SJSA1 (cell line): ENCODE results near the gene KIAA1549. TPM values are rescaled to one million over a fixed set of nuclear protein-coding genes. Genes with fewer than 3 reads are reported as not detected.
"Not testable (repeated sequence)": the region's sequence is repeated elsewhere in the genome, so short reads cannot be mapped to it uniquely, and the experiment has no call there.

Experiments
- DNase-seq, 2 experiments: peaks; one replicate each; pipeline ENCODE4 v3.0.0-alpha.2; 2015 to 2020; ENCODE audit warnings: low spot score in 2 of 2, low read depth in 1 of 2
- H3K27ac ChIP-seq: fragments of 250-450 bp; sonication (Bioruptor Pico); 2 replicates; pipeline ENCODE4 v1.5.1; 2020; ENCODE audit warnings: mild to moderate bottlenecking, moderate library complexity
- H3K27me3 ChIP-seq: fragments of 250-450 bp; sonication (Bioruptor Pico); replicated peaks from 2 replicates; pipeline ENCODE4 v1.5.1; 2020; ENCODE audit warnings: mild to moderate bottlenecking, moderate library complexity
- H3K36me3 ChIP-seq: fragments of 250-450 bp; sonication (Bioruptor Pico); 2 replicates; pipeline ENCODE4 v1.5.1; 2020; ENCODE audit warnings: mild to moderate bottlenecking
- H3K4me1 ChIP-seq: fragments of 250-450 bp; sonication (Bioruptor Pico); replicated peaks from 2 replicates; pipeline ENCODE4 v1.6.1; 2021; ENCODE audit warnings: mild to moderate bottlenecking
- H3K4me3 ChIP-seq: fragments of 250-450 bp; sonication (Bioruptor Pico); 2 replicates; pipeline ENCODE4 v1.5.1; 2020; ENCODE audit warnings: mild to moderate bottlenecking
- H3K9me3 ChIP-seq: fragments of 250-450 bp; sonication (Bioruptor Pico); replicated peaks from 2 replicates; pipeline ENCODE4 v1.5.1; 2020; ENCODE audit warnings: mild to moderate bottlenecking
- total RNA-seq: library from RNA; depleted of rRNA; stranded (reverse); fragments of >200 nt; shearing (Covaris generic); gene quantifications from 2 replicates; pipeline ENCODE4 v1.2.3, GENCODE V29; 2014

Gene KIAA1549
- total RNA-seq, 1 experiment from 2014 or later: 0.95 TPM

- Histone ChIP-seq H3K27me3 (no peaks in the 10 kb centered on the region), H3K9me3 (no peaks in the 10 kb centered on the region), H3K36me3 (no peaks in the 10 kb centered on the region), H3K27ac (no peak overlapping the region), H3K4me3 (no peak overlapping the region), H3K4me1 (no peaks in the 10 kb centered on the region)
- DNase-seq: no peak
These were observed 36.0 kb downstream of the KIAA1549 start for GRCh38 chr7:138945154-138945553.

GRCh38 chr7:138944592-138944991, 36.6 kb downstream of the KIAA1549 start:
- no peak for DNase-seq
- Histone ChIP-seq H3K27ac (no peak overlapping the region), H3K4me3 (no peak overlapping the region), H3K4me1 (no peaks in the 10 kb centered on the region), H3K36me3 (no peaks in the 10 kb centered on the region), H3K27me3 (no peaks in the 10 kb centered on the region), H3K9me3 (no peaks in the 10 kb centered on the region)

GRCh38 chr7:138943061-138943460, 38.1 kb downstream of the KIAA1549 start:
- H3K4me1 ChIP-seq: no peaks in the 10 kb centered on the region

GRCh38 chr7:138941545-138941944, 39.6 kb downstream of the KIAA1549 start:
- H3K27ac ChIP-seq: no peak overlapping the region
- H3K4me1 ChIP-seq: no peaks in the 10 kb centered on the region
- no peak for DNase-seq
- H3K27me3 ChIP-seq: no peaks in the 10 kb centered on the region
- H3K36me3 ChIP-seq: no peaks in the 10 kb centered on the region
- H3K9me3 ChIP-seq: no peaks in the 10 kb centered on the region
- no peak overlapping the region for H3K4me3 ChIP-seq

More at GRCh38 chr7:138943061-138943460, 38.1 kb downstream of the KIAA1549 start:
- no peaks in the 10 kb centered on the region for H3K9me3 ChIP-seq
- no peak overlapping the region for H3K27ac ChIP-seq
- H3K4me3 ChIP-seq: no peak overlapping the region
- H3K36me3 ChIP-seq: no peaks in the 10 kb centered on the region
- no peak for DNase-seq
- no peaks in the 10 kb centered on the region for H3K27me3 ChIP-seq

- H3K27ac ChIP-seq, H3K27me3 ChIP-seq, H3K4me3 ChIP-seq, H3K36me3 ChIP-seq, H3K4me1 ChIP-seq, DNase-seq, H3K9me3 ChIP-seq: not testable (repeated sequence)
These were observed 40.6 kb downstream of the KIAA1549 start for GRCh38 chr7:138940602-138941001.

GRCh38 chr7:138937484-138937883, 43.7 kb downstream of the KIAA1549 start:
- DNase-seq: no peak
- Histone ChIP-seq H3K9me3 (no peaks in the 10 kb centered on the region), H3K27me3 (no peaks in the 10 kb centered on the region), H3K4me3 (no peak overlapping the region), H3K4me1 (peaks cover 21% of the 10 kb centered on the region), H3K36me3 (no peaks in the 10 kb centered on the region), H3K27ac (no peak overlapping the region)

GRCh38 chr7:138935465-138936011, 45.7 kb downstream of the KIAA1549 start:
- Histone ChIP-seq H3K27ac (peak overlapping the region; percentile 79), H3K9me3 (no peaks in the 10 kb centered on the region)
- peak; percentile 82 to 85 for DNase-seq

GRCh38 chr7:138934861-138935260, 46.3 kb downstream of the KIAA1549 start:
- Histone ChIP-seq H3K27me3 (no peaks in the 10 kb centered on the region), H3K4me3 (no peak overlapping the region), H3K36me3 (no peaks in the 10 kb centered on the region), H3K9me3 (no peaks in the 10 kb centered on the region), H3K4me1 (peaks cover 21% of the 10 kb centered on the region), H3K27ac (peak overlapping the region; percentile 79)
- DNase-seq: peak in 1 of 2 experiments; percentile 58

More at GRCh38 chr7:138935465-138936011, 45.7 kb downstream of the KIAA1549 start:
- no peak overlapping the region for H3K4me3 ChIP-seq
- H3K36me3 ChIP-seq: no peaks in the 10 kb centered on the region
- H3K4me1 ChIP-seq: peaks cover 21% of the 10 kb centered on the region
- no peaks in the 10 kb centered on the region for H3K27me3 ChIP-seq

- no peaks in the 10 kb centered on the region for H3K9me3 ChIP-seq
- no peak for DNase-seq
- H3K36me3 ChIP-seq: no peaks in the 10 kb centered on the region
- peak overlapping the region; percentile 79 for H3K27ac ChIP-seq
- H3K4me1 ChIP-seq: peaks cover 21% of the 10 kb centered on the region
- H3K4me3 ChIP-seq: no peak overlapping the region
- no peaks in the 10 kb centered on the region for H3K27me3 ChIP-seq
These were observed 46.8 kb downstream of the KIAA1549 start for GRCh38 chr7:138934367-138934766.

GRCh38 chr7:138932870-138933269, 48.3 kb downstream of the KIAA1549 start:
- no peaks in the 10 kb centered on the region for H3K36me3 ChIP-seq
- no peak overlapping the region for H3K4me3 ChIP-seq
- no peak for DNase-seq
- H3K4me1 ChIP-seq: peaks cover 21% of the 10 kb centered on the region
- no peaks in the 10 kb centered on the region for H3K9me3 ChIP-seq
- H3K27me3 ChIP-seq: no peaks in the 10 kb centered on the region
- H3K27ac ChIP-seq: no peak overlapping the region

- Histone ChIP-seq H3K36me3 (no peaks in the 10 kb centered on the region), H3K4me1 (peaks cover 21% of the 10 kb centered on the region), H3K27me3 (no peaks in the 10 kb centered on the region), H3K27ac (no peak overlapping the region), H3K4me3 (no peak overlapping the region), H3K9me3 (no peaks in the 10 kb centered on the region)
- no peak for DNase-seq
These were observed 48.8 kb downstream of the KIAA1549 start for GRCh38 chr7:138932427-138932826.

GRCh38 chr7:138929969-138930368, 51.2 kb downstream of the KIAA1549 start:
- H3K9me3 ChIP-seq: no peaks in the 10 kb centered on the region
- no peak for DNase-seq
- no peak overlapping the region for H3K27ac ChIP-seq
- H3K4me1 ChIP-seq: peaks cover 12% of the 10 kb centered on the region
- no peaks in the 10 kb centered on the region for H3K27me3 ChIP-seq
- H3K36me3 ChIP-seq: no peaks in the 10 kb centered on the region
- H3K4me3 ChIP-seq: no peak overlapping the region

- H3K4me3 ChIP-seq: no peak overlapping the region
- no peaks in the 10 kb centered on the region for H3K9me3 ChIP-seq
- H3K27ac ChIP-seq: no peak overlapping the region
- peaks cover 6% of the 10 kb centered on the region; the same call in 1 of the 2 replicates for H3K4me1 ChIP-seq
- DNase-seq: no peak
- H3K36me3 ChIP-seq: no peaks in the 10 kb centered on the region
- H3K27me3 ChIP-seq: no peaks in the 10 kb centered on the region
These were observed 55.0 kb downstream of the KIAA1549 start for GRCh38 chr7:138926241-138926612.

GRCh38 chr7:138924501-138925225, 56.5 kb downstream of the KIAA1549 start:
- H3K4me3 ChIP-seq: no peak overlapping the region
- no peaks in the 10 kb centered on the region for H3K9me3 ChIP-seq
- peaks cover 13% of the 10 kb centered on the region for H3K4me1 ChIP-seq
- H3K36me3 ChIP-seq: no peaks in the 10 kb centered on the region
- no peaks in the 10 kb centered on the region for H3K27me3 ChIP-seq
- H3K27ac ChIP-seq: no peak overlapping the region
- DNase-seq: no peak
